Measurements from ENCODE around the gene HBZ. TPM values are rescaled to one million over a fixed set of nuclear protein-coding genes. Genes with fewer than 3 reads are reported as not detected.

The HBZ gene
- total and polyA plus RNA-seq, 3 donors from 2014 or later = 1.1 to 9.0 (median 3.7) TPM

DNA sequence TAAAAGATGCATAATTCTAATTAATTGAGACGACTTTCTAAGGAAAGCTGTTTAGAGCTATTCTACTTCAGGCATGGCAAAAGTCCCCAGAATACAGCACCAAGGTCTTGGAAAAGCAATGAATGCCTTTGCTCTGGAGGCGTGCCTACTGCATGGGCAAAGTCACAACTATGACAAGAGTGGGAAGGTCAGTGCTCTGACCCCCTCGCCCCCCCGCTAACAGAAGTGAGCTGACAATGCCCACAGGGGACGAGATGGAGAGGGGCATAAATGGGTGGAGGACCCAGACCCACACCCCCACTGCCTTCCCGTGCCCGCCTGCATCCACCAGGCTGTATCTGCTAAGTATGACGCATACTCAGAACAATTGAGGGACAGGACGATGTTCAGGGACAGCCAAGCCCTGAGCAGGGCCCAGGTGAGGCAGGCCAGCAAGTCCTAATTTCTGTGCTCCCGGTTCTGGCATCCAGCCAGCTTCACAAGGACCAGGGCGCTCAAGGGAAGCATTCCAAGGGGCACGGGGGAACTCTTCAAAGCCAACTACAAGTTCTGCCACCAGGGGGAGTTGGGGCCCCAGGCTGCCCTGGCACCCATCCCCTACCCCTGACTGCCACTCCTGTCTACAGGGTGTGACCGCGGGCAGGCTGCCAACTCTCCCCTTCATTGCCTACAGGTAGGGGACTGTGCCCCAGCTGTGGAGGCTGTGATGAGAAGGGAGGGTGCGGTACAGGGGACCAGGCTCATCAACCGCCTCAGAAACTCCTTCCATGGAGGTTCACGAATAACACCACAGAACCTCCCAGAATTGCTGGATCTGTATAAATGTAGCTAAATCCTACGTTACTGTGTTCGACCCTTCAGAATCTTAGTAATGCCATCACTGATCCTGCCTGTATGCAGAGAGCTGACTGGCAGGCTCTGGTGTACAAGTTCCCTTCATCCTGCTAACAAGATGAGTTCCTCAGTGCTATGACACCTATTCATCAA lies 34.8 kb upstream of the HBZ start:
- Histone ChIP-seq H3K4me3 (no peak overlapping the region), H3K36me3 (ENCODE audit: low read depth, missing control alignments) (no peaks in the 10 kb centered on the region), H3K27me3 (no peaks in the 10 kb centered on the region), H3K4me1 (no peaks in the 10 kb centered on the region), H3K27ac (no peak overlapping the region), H3K9me3 (no peaks in the 10 kb centered on the region)
- 72 to 80% methylated on average over 15 to 19 of the region's 19 CpGs for WGBS, 2 donors
- DNase-seq = peak; percentile 56
- intact Hi-C loops (cut with DNase I; ENCODE audit: low total_unique reads) = no loop called here
- TF ChIP-seq POLR2A (IDR thresholded peaks at IDR 0.05) = no peak
- TF ChIP-seq CTCF (IDR thresholded peaks at IDR 0.05) = peak; percentile 41 to 65 (median 51)

GRCh38 chr16:118857-119256 lies 33.6 kb upstream of the HBZ start:
- TF ChIP-seq CTCF (IDR thresholded peaks at IDR 0.05) = no peak
- WGBS, 2 donors = 90 to 97% methylated on average over 2 of the region's 2 CpGs
- Histone ChIP-seq H3K4me3 (no peak overlapping the region), H3K27ac (no peak overlapping the region), H3K4me1 (no peaks in the 10 kb centered on the region), H3K27me3 (no peaks in the 10 kb centered on the region), H3K9me3 (no peaks in the 10 kb centered on the region), H3K36me3 (ENCODE audit: low read depth, missing control alignments) (no peaks in the 10 kb centered on the region)
- intact Hi-C loops (cut with DNase I; ENCODE audit: low total_unique reads) = no loop called here
- no peak for DNase-seq

DNA sequence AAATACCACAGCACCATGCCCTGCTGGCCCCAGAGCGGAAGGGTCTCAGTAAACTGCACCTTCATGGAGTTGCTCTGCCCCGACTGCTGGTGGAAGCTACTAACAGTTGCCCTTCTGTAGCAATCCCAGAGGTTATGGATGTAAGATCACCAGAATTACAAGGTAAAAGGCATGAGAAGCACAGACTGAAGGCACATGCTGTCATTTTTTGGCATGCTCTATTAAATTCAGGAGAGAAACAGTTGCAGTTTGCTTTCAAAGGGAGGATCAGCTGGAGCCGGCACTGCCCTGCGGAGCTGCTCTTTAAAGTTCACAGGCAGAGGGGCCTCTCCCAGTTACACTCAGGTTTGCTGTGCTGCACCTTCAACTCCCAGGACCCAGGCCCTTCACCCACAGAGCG lies 33.1 kb upstream of the HBZ start:
- WGBS, 2 donors = 74 to 86% methylated on average over 5 of the region's 5 CpGs
- intact Hi-C loops (cut with DNase I; ENCODE audit: low total_unique reads) = no loop called here
- DNase-seq = no peak

DNA sequence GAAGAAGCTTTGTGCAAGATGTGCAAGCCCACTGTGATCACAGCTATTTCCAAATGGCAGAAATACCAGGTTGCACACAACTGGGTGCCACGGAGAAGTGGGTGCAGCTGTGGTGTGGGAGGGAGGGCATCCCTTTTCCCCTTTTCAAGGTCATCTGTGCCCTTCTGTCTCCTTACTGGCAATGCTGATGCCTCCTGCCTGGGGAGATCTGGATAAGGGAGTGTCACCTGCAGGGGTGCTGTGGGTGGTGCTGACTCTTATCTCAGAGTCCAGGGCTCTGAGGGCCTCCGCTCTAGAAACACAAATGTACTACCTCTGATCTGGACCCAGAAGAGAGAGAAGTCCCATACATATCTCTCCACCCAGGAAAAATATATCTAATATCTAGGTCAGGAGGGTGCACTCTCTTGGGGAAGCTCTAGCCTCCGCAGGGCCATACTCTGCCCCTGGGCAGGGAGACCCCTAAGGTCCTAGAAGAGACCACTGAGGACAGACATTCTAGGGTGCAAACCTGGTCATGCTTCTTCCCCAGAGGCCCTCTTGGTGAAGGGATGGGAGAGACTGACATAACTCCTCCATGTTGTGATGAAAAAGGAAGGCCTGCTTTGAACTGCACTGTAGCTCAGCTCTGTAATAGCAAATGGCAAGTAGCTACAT lies 32.5 kb upstream of the HBZ start:
- Histone ChIP-seq H3K36me3 (ENCODE audit: low read depth, missing control alignments) (no peaks in the 10 kb centered on the region), H3K27me3 (no peaks in the 10 kb centered on the region), H3K9me3 (no peaks in the 10 kb centered on the region), H3K4me1 (no peaks in the 10 kb centered on the region), H3K4me3 (no peak overlapping the region), H3K27ac (no peak overlapping the region)
- intact Hi-C loops (cut with DNase I; ENCODE audit: low total_unique reads) = no loop called here
- 65 to 84% methylated on average over 3 of the region's 3 CpGs for WGBS, 2 donors
- no peak for DNase-seq
- TF ChIP-seq CTCF (IDR thresholded peaks at IDR 0.05) (no peak), POLR2A (IDR thresholded peaks at IDR 0.05) (no peak)

More for the DNA sequence above, 33.1 kb upstream of the HBZ start:
- H3K27me3 ChIP-seq = no peaks in the 10 kb centered on the region
- H3K4me1 ChIP-seq = no peaks in the 10 kb centered on the region
- H3K36me3 ChIP-seq (ENCODE audit: low read depth, missing control alignments) = no peaks in the 10 kb centered on the region
- H3K4me3 ChIP-seq = no peak overlapping the region
- no peak overlapping the region for H3K27ac ChIP-seq
- no peaks in the 10 kb centered on the region for H3K9me3 ChIP-seq
- no peak for TF ChIP-seq CTCF (IDR thresholded peaks at IDR 0.05)
- no peak for TF ChIP-seq POLR2A (IDR thresholded peaks at IDR 0.05)
